ENCODE measurements around the gene EQTN.

- TF ChIP-seq POLR2AphosphoS5 (IDR thresholded peaks at IDR 0.05; ENCODE audit: borderline replicate concordance, low read depth, low read length), result no peak
- no peak for TF ChIP-seq EZH2 (IDR thresholded peaks at IDR 0.05)
Measured at GRCh38 chr9:27297050-27297449, at the start of gene EQTN.

Measured in SK-N-MC (cell line).